Heart left ventricle (tissue), 16 donors: ENCODE measurements around the gene DTX1. TPM values are rescaled to one million over a fixed set of nuclear protein-coding genes. Genes with fewer than 3 reads are reported as not detected.

Source experiments
- ATAC-seq, 4 donors: fragments of 200-7000 bp; cut with Tn5 transposase; one replicate each; pipeline ENCODE4 v1.9.1; 2020 to 2022; ENCODE audit warnings: moderate library complexity in 4 of 4, mild to moderate bottlenecking in 3 of 4, moderate number of reproducible peaks in 1 of 4
- DNase-seq, 5 donors: peaks; one replicate each; pipeline ENCODE4 v3.0.0-alpha.2; 2020
- H3K27ac ChIP-seq, 12 donors: fragments of 200-600 bp; sonication (generic) in 4 of 12; one replicate each; pipeline versions ENCODE4 v1.5.0 to v1.8.0; 2016 to 2022; ENCODE audit warnings: mild to moderate bottlenecking in 2 of 12
- H3K27me3 ChIP-seq, 9 donors: fragments of 200-600 bp; sonication (generic) in 2 of 9; one replicate each; pipeline versions ENCODE4 v1.5.1 to v1.8.0; 2016 to 2022; ENCODE audit warnings: mild to moderate bottlenecking in 3 of 9
- H3K36me3 ChIP-seq, 9 donors: fragments of 200-600 bp; sonication (generic) in 2 of 9; one replicate each; pipeline versions ENCODE4 v1.5.0 to v1.8.0; 2018 to 2022; ENCODE audit warnings: mild to moderate bottlenecking in 2 of 9
- H3K4me1 ChIP-seq, 12 donors: fragments of 200-600 bp; sonication (generic) in 4 of 12; one replicate each; pipeline versions ENCODE4 v1.5.0 to v1.8.0; 2016 to 2022; ENCODE audit warnings: mild to moderate bottlenecking in 3 of 12
- H3K4me3 ChIP-seq, 12 donors: fragments of 200-600 bp; sonication (generic) in 4 of 12; one replicate each; pipeline versions ENCODE4 v1.5.0 to v1.8.0; 2017 to 2022; ENCODE audit warnings: mild to moderate bottlenecking in 9 of 12, moderate library complexity in 4 of 12
- H3K9me3 ChIP-seq, 12 donors: fragments of 200-600 bp; sonication (generic) in 4 of 12; one replicate each; pipeline versions ENCODE4 v1.5.0 to v1.8.0; 2016 to 2022; ENCODE audit warnings: mild to moderate bottlenecking in 1 of 12
- CTCF ChIP-seq, 12 donors: fragments of 200-600 bp; sonication (generic) in 4 of 12; IDR thresholded peaks; one replicate each; pipeline versions ENCODE4 v1.5.0 to v1.8.0; 2018 to 2022; ENCODE audit warnings: antibody characterized with exemption in 12 of 12, mild to moderate bottlenecking in 5 of 12
- POLR2A ChIP-seq, 2 donors: fragments of 450-650 bp; IDR thresholded peaks; one replicate each; pipeline ENCODE4 v1.6.1; 2017; ENCODE audit warnings: antibody characterized with exemption in 2 of 2, mild to moderate bottlenecking in 2 of 2, moderate library complexity in 2 of 2
- WGBS, 4 donors: extraction: QIAGEN DNeasy Blood & Tissue Kit in 2 of 4; methylation state at CpG; one replicate each; pipeline versions ENCODE4 v1.1.5 to v1.1.7; 2013 to 2018; 5-methylcytosine and 5-hydroxymethylcytosine counted together
- intact Hi-C, 10 donors: fragments of 100-400 bp; cut with DNase I; formaldehyde crosslinking; loops; one replicate each; pipeline versions ENCODE4 v1.11.1 to v1.14.2; 2022
- polyA plus RNA-seq, 2 donors: library from polyadenylated mRNA; stranded (reverse); fragments of 200-250 nt; gene quantifications; one replicate each; pipeline ENCODE4 v1.2.3, GENCODE V29; 2013
- total RNA-seq, 9 donors: library from RNA; depleted of rRNA in 2 of 9; stranded (reverse); fragments of >200 nt in 2 of 9; fragmentation: NEBNext Ultra II Directional in 3 of 9; extraction: Animal tissue kit (Norgen Biotek cat#: 25700) in 3 of 9; gene quantifications; one replicate each; pipeline versions ENCODE4 v1.1.0 to v1.2.4, GENCODE V29; 2016 to 2023
- donor health status: ischemic (EF 13 %, LVEDD 7.1; RV severe dilation, severe dysfunction).
- donor health status: healthy with polysubstance abuse.
- donor health status: DM: no; HTN: yes; CAD: no.
- donor health status: DM: no; HTN: no; CAD: no.
- donor health status: ischemic (EF 25% LVEDD 6.9; RV normal size, moderate dysfunction).
- donor health status: ischemic (EF 25% LVEDD 5.7; RV mildly dilated, moderate dysfunction).
- donor health status: healthy.
- donor health status: DM: yes; HTN: yes; CAD: no.
- donor health status: ischemic (EF 35%, LVEDD 5.7; RV mildly dilated, moderate dysfunction).
- donor health status: nonischemic (EF 11% LVEDD 7.7; RV severe dilation, severe dysfunction).
- donor health status: DM: yes; HTN: yes; CAD: no.
- donor health status: PGD.
- donor health status: ischemic (EF 29% LVEDD 5.4; RV normal size, mild dysfunction).
- donor health status: nonischemic (EF 23%, LVEDD 6.1; RV moderate dilation, normal function).

The DTX1 gene
- total and polyA plus RNA-seq, 11 donors = 0.50 to 3.2 (median 1.8) TPM

GRCh38 chr12:113087193-113087592, 30.7 kb downstream of the DTX1 start:
- ATAC-seq (no peak), DNase-seq (no peak)
- Histone ChIP-seq H3K27ac (no peak overlapping the region), H3K4me3 (no peak overlapping the region), H3K4me1 (peaks cover 0 to 8% (median 0%) of the 10 kb centered on the region in 12 donors), H3K36me3 (no peaks in the 10 kb centered on the region), H3K27me3 (peaks cover 0 to 38% (median 10%) of the 10 kb centered on the region in 9 donors), H3K9me3 (no peaks in the 10 kb centered on the region)
- 51 to 68% (median 58%) methylated on average over 5 of the region's 5 CpGs for WGBS, 4 donors
- TF ChIP-seq CTCF (IDR thresholded peaks at IDR 0.05) (no peak), POLR2A (IDR thresholded peaks at IDR 0.05) (no peak)
- intact Hi-C loops = no loop called here

- WGBS, 4 donors = 89 to 95% (median 93%) methylated on average over 3 of the region's 3 CpGs
- Histone ChIP-seq H3K27ac (no peak overlapping the region), H3K9me3 (no peaks in the 10 kb centered on the region), H3K4me3 (no peak overlapping the region), H3K36me3 (no peaks in the 10 kb centered on the region), H3K4me1 (peaks cover 0 to 8% (median 1%) of the 10 kb centered on the region in 12 donors), H3K27me3 (peaks cover 2 to 47% (median 13%) of the 10 kb centered on the region in 9 donors)
- intact Hi-C loops = no loop called here
- DNase-seq = no peak
- ATAC-seq = no peak
- TF ChIP-seq POLR2A (IDR thresholded peaks at IDR 0.05) (no peak), CTCF (IDR thresholded peaks at IDR 0.05) (no peak)
Measured at GRCh38 chr12:113088037-113088436, 31.5 kb downstream of the DTX1 start.

- no peaks in the 10 kb centered on the region for H3K9me3 ChIP-seq
- H3K4me3 ChIP-seq = no peak overlapping the region
- 68 to 80% (median 73%) methylated on average over 8 to 13 of the region's 13 CpGs for WGBS, 4 donors
- H3K4me1 ChIP-seq = peaks cover 0 to 10% (median 1%) of the 10 kb centered on the region in 12 donors
- ATAC-seq (no peak), DNase-seq (no peak)
- peaks cover 2 to 56% (median 19%) of the 10 kb centered on the region in 9 donors for H3K27me3 ChIP-seq
- TF ChIP-seq POLR2A (IDR thresholded peaks at IDR 0.05) (no peak), CTCF (IDR thresholded peaks at IDR 0.05) (no peak)
- H3K27ac ChIP-seq = no peak overlapping the region
- no peaks in the 10 kb centered on the region for H3K36me3 ChIP-seq
- intact Hi-C loops = no loop called here
Measured at GRCh38 chr12:113088971-113089756, 32.6 kb downstream of the DTX1 start.

GRCh38 chr12:113089839-113090238, 33.3 kb downstream of the DTX1 start:
- TF ChIP-seq CTCF (IDR thresholded peaks at IDR 0.05) = no peak
- TF ChIP-seq POLR2A (IDR thresholded peaks at IDR 0.05) = no peak
- H3K27me3 ChIP-seq = peaks cover 2 to 56% (median 19%) of the 10 kb centered on the region in 9 donors
- intact Hi-C loops = no loop called here

More at GRCh38 chr12:113089839-113090238, 33.3 kb downstream of the DTX1 start:
- Histone ChIP-seq H3K9me3 (no peaks in the 10 kb centered on the region), H3K4me3 (no peak overlapping the region), H3K36me3 (no peaks in the 10 kb centered on the region), H3K4me1 (peaks cover 0 to 10% (median 0%) of the 10 kb centered on the region in 12 donors), H3K27ac (no peak overlapping the region)
- no peak for DNase-seq
- no peak for ATAC-seq
